ENCODE measurements around the gene ATP7B.

Gene ATP7B

GRCh38 chr13:51976423-51976822 is 34.8 kb downstream of the ATP7B start:
- DNase-seq: no peak

GRCh38 chr13:51974482-51974881 is 36.8 kb downstream of the ATP7B start:
- no peak for DNase-seq

GRCh38 chr13:51971520-51972426 is 39.5 kb downstream of the ATP7B start:
- no peak for DNase-seq

- no peak for DNase-seq
Observed at GRCh38 chr13:51970349-51970748, 40.9 kb downstream of the ATP7B start.

GRCh38 chr13:51967482-51968446 is 43.5 kb downstream of the ATP7B start:
- DNase-seq: no peak

- no peak for DNase-seq
Observed at GRCh38 chr13:51966186-51966585, 45.1 kb downstream of the ATP7B start.

GRCh38 chr13:51961493-51962403 is 49.5 kb downstream of the ATP7B start:
- DNase-seq: no peak

- DNase-seq: no peak
Observed at GRCh38 chr13:51960766-51961165, 50.5 kb downstream of the ATP7B start.

- no peak for DNase-seq
Observed at GRCh38 chr13:51959773-51960172, 51.5 kb downstream of the ATP7B start.

- DNase-seq: no peak
Observed at GRCh38 chr13:51958217-51958547, 53.1 kb downstream of the ATP7B start.

GRCh38 chr13:51957377-51958216 is 53.7 kb downstream of the ATP7B start:
- DNase-seq: no peak

GRCh38 chr13:51956717-51957116 is 54.5 kb downstream of the ATP7B start:
- no peak for DNase-seq

GRCh38 chr13:51955816-51956603 is 55.2 kb downstream of the ATP7B start:
- no peak for DNase-seq

GRCh38 chr13:51955281-51955771 is 55.9 kb downstream of the ATP7B start:
- no peak for DNase-seq

- no peak for DNase-seq
Observed at GRCh38 chr13:51953347-51954195, 57.7 kb downstream of the ATP7B start.

- no peak for DNase-seq
Observed at GRCh38 chr13:51950722-51951121, 60.5 kb downstream of the ATP7B start.

- no peak for DNase-seq
Observed at GRCh38 chr13:51946163-51946669, 65.0 kb downstream of the ATP7B start.

- DNase-seq: no peak
Observed at GRCh38 chr13:51945149-51945548, 66.1 kb downstream of the ATP7B start.

- DNase-seq: no peak
Observed at GRCh38 chr13:51944428-51944827, 66.8 kb downstream of the ATP7B start.

All from effector CD8-positive, alpha-beta T cell (primary cell).